Islet of Langerhans (tissue), 1 donor: ENCODE data around the gene CACNB1.

ENCODE experiments used
- FAIRE-seq: peaks from one replicate; lab custom pipeline; 2011; peaks lifted over from hg19 to GRCh38; lab: Jason Lieb, UNC

The CACNB1 gene

GRCh38 chr17:39225959-39226683 lies 28.7 kb upstream of the CACNB1 start:
- no peak for FAIRE-seq

- FAIRE-seq = no peak
These were observed 28.0 kb upstream of the CACNB1 start, which contains the start of gene STAC2 for GRCh38 chr17:39225308-39225958. Gene STAC2 (minus strand): TSS chr17:39225945. CDS start chr17:39225502, 443 bp downstream.

- no peak for FAIRE-seq
These were observed 27.4 kb upstream of the CACNB1 start for GRCh38 chr17:39224778-39225307.

GRCh38 chr17:39223907-39224777 lies 26.7 kb upstream of the CACNB1 start:
- FAIRE-seq = no peak

GRCh38 chr17:39222866-39223834 lies 25.7 kb upstream of the CACNB1 start:
- no peak for FAIRE-seq

- FAIRE-seq = no peak
These were observed 24.7 kb upstream of the CACNB1 start for GRCh38 chr17:39222151-39222550.

GRCh38 chr17:39221572-39221971 lies 24.1 kb upstream of the CACNB1 start:
- FAIRE-seq = no peak

- no peak for FAIRE-seq
These were observed 22.2 kb upstream of the CACNB1 start for GRCh38 chr17:39219647-39220154.

- FAIRE-seq = no peak
These were observed 21.4 kb upstream of the CACNB1 start for GRCh38 chr17:39218906-39219305.

GRCh38 chr17:39217734-39218369 lies 20.4 kb upstream of the CACNB1 start:
- no peak for FAIRE-seq

- FAIRE-seq = no peak
These were observed 16.4 kb upstream of the CACNB1 start for GRCh38 chr17:39213852-39214251.

GRCh38 chr17:39212841-39213480 lies 15.5 kb upstream of the CACNB1 start:
- FAIRE-seq = no peak

- no peak for FAIRE-seq
These were observed 14.8 kb upstream of the CACNB1 start for GRCh38 chr17:39212195-39212810.

GRCh38 chr17:39210093-39210434 lies 12.6 kb upstream of the CACNB1 start:
- FAIRE-seq = no peak

GRCh38 chr17:39209317-39210092 lies 12.0 kb upstream of the CACNB1 start:
- no peak for FAIRE-seq

GRCh38 chr17:39208893-39209292 lies 11.4 kb upstream of the CACNB1 start:
- FAIRE-seq = no peak

GRCh38 chr17:39208136-39208535 lies 10.7 kb upstream of the CACNB1 start:
- no peak for FAIRE-seq

GRCh38 chr17:39205112-39205526 lies 7.7 kb upstream of the CACNB1 start:
- no peak for FAIRE-seq

- no peak for FAIRE-seq
These were observed 6.8 kb upstream of the CACNB1 start for GRCh38 chr17:39204245-39204644.
